HAP-1 (cell line): ENCODE measurements around the gene DAPK2.

ENCODE experiments used
- DNase-seq, 2 experiments: peaks; one replicate each; pipeline ENCODE4 v3.0.0-alpha.2; 2016 to 2020; ENCODE audit warnings: low spot score in 2 of 2
- H3K27me3 ChIP-seq: fragments of 250-450 bp; sonication (Bioruptor Pico); 2 replicates; pipeline ENCODE4 v1.5.1; 2020; ENCODE audit warnings: low read depth, mild to moderate bottlenecking, moderate library complexity
- H3K36me3 ChIP-seq: fragments of 250-450 bp; sonication (Bioruptor Pico); replicated peaks from 2 replicates; pipeline ENCODE4 v1.5.1; 2020; ENCODE audit warnings: mild to moderate bottlenecking
- H3K4me1 ChIP-seq: fragments of 250-450 bp; sonication (Bioruptor Pico); 2 replicates; pipeline ENCODE4 v1.5.1; 2020; ENCODE audit warnings: mild to moderate bottlenecking
- H3K4me3 ChIP-seq: fragments of 250-450 bp; sonication (Bioruptor Pico); 2 replicates; pipeline ENCODE4 v1.5.1; 2020; ENCODE audit warnings: mild to moderate bottlenecking, moderate library complexity
- H3K9me3 ChIP-seq: fragments of 250-450 bp; sonication (Bioruptor Pico); 2 replicates; pipeline ENCODE4 v1.5.1; 2020; ENCODE audit warnings: mild to moderate bottlenecking, moderate library complexity
- in situ Hi-C: fragments of 300-500 bp; cut with MboI; formaldehyde crosslinking; loops from 3 replicates; pipeline ENCODE4 v1.14.3; 2020; ENCODE audit warnings: low sequenced_read_pairs, inconsistent platforms, mixed read lengths

Gene DAPK2

GRCh38 chr15:63941698-63942465, 104.4 kb downstream of the DAPK2 start:
- in situ Hi-C loops = no loop called here
- Histone ChIP-seq H3K9me3 (no peaks in the 10 kb centered on the region), H3K4me1 (peaks cover 4% of the 10 kb centered on the region; the same call in 1 of the 2 replicates), H3K4me3 (no peak overlapping the region), H3K36me3 (no peaks in the 10 kb centered on the region), H3K27me3 (no peaks in the 10 kb centered on the region)
- DNase-seq = no peak

DNA sequence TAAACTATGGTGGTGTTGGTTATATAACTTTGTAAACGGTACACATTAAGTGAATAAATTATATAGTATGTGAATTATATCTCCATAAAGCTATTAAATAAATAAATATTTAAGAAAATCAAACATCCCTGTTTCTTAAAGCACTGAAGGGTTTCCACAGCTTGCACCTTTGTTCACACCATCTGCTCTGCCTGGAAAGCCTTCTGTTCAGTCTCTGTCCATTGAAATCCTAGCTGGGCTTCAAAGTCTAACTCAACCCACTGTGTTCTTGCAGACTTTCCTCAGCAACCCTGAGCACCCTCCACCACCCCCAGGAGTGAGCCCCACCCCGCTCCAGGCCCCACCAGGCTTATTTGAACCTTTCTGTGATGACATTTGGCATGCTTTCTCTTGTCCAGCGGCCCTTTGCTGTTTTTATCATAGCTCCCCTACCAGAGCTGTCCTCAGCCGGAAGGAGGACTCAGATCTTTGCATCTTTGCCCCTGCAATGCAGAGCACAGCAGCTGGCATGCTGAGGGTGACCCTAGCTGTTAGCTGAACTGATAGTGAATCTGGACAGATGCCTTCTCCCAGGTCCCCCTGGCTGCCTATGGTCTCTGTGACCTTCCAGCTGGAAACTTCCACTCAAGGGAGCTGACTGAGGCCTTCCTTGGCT, 105.2 kb downstream of the DAPK2 start:
- in situ Hi-C loops = no loop called here
- Histone ChIP-seq H3K27me3 (no peaks in the 10 kb centered on the region), H3K4me1 (peaks cover 4% of the 10 kb centered on the region; the same call in 1 of the 2 replicates), H3K9me3 (no peaks in the 10 kb centered on the region), H3K4me3 (no peak overlapping the region), H3K36me3 (no peaks in the 10 kb centered on the region)
- DNase-seq = no peak

DNA sequence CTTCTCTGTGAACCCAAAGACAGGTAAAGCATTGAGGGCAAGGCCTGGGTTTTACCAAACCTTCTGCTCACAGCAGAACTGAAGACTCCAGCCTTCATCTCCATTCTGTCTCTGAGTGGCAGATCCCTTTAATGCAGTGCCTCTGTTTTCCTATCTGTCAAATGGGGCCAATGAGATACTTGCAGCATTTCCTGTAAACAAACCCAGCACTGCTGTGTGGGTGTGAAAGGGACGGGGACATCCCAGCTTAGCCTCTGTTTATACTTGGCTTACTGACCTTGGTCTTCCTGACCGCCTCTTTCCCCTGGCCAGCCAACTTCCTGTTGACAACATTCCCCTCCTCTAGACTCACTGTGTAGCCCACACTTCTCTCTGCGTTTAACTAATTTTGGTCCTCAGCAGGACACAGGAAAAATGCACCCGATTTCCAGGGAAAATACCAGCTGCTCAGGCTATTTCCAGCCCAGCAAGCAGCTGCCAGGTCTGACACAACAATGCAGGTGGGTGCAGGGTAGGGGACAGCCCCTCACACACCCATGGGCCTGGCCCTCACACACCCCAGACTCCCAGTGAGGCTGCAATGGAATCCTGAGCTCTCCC, 106.7 kb downstream of the DAPK2 start:
- no peaks in the 10 kb centered on the region for H3K27me3 ChIP-seq
- H3K9me3 ChIP-seq = no peaks in the 10 kb centered on the region
- in situ Hi-C loops = no loop called here
- no peaks in the 10 kb centered on the region for H3K36me3 ChIP-seq
- DNase-seq = no peak
- H3K4me1 ChIP-seq = no peaks in the 10 kb centered on the region; the same call in 1 of the 2 replicates
- H3K4me3 ChIP-seq = no peak overlapping the region

GRCh38 chr15:63938486-63939061, 107.7 kb downstream of the DAPK2 start:
- Histone ChIP-seq H3K9me3 (no peaks in the 10 kb centered on the region), H3K4me1 (no peaks in the 10 kb centered on the region; the same call in 1 of the 2 replicates), H3K27me3 (no peaks in the 10 kb centered on the region), H3K36me3 (no peaks in the 10 kb centered on the region), H3K4me3 (no peak overlapping the region)
- in situ Hi-C loops = no loop called here
- no peak for DNase-seq

DNA sequence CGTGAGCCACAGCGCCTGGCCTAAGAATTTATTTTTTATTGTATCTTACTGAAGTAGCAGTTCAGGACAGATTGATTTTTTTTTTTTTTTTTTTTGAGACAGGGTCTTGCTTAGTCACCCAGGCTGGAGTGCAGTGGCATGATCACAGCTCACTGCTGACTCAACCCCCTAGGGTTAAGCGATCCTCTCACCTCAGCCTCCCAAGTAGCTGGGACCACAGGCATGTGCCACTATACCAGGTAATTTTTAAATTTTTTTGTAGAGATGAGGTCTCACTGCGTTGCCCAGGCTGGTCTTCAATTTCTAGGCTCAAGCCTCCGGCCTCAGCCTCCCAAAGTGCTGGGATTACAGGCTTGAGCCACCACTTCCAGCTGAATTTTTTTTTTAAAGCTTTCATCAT, 112.8 kb downstream of the DAPK2 start:
- in situ Hi-C loops = no loop called here
- no peaks in the 10 kb centered on the region for H3K27me3 ChIP-seq
- no peaks in the 10 kb centered on the region for H3K36me3 ChIP-seq
- no peak overlapping the region for H3K4me3 ChIP-seq
- DNase-seq = no peak
- H3K4me1 ChIP-seq = no peaks in the 10 kb centered on the region; the same call in 1 of the 2 replicates
- H3K9me3 ChIP-seq = no peaks in the 10 kb centered on the region

GRCh38 chr15:63931556-63931955, 114.7 kb downstream of the DAPK2 start:
- peak in 1 of 2 experiments; percentile 6 for DNase-seq
- no peaks in the 10 kb centered on the region; the same call in 1 of the 2 replicates for H3K4me1 ChIP-seq
- no peak overlapping the region for H3K4me3 ChIP-seq
- H3K9me3 ChIP-seq = no peaks in the 10 kb centered on the region
- H3K36me3 ChIP-seq = no peaks in the 10 kb centered on the region
- no peaks in the 10 kb centered on the region for H3K27me3 ChIP-seq
- in situ Hi-C loops = no loop called here

DNA sequence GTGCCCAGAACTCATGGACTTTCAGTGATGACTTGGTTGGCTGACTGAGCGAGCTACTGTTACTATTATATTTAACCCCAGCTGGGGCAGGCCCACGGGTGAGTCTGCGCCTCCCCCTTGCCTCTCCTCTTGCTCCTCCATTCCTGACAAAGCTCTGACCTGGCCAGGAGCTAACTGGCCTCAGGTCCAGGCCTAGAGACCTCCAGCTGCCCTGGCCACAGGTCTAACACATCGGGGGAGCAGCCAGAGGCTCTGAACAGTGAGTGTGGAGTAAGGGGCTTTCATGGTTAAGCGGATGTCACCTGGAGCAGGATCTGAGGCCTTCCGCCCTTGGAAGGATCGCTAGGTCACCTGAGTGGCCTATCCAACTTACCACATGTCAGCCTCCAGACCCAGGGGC, 116.3 kb downstream of the DAPK2 start:
- Histone ChIP-seq H3K4me1 (no peaks in the 10 kb centered on the region), H3K9me3 (no peaks in the 10 kb centered on the region), H3K36me3 (no peaks in the 10 kb centered on the region), H3K27me3 (no peaks in the 10 kb centered on the region), H3K4me3 (no peak overlapping the region)
- DNase-seq = no peak
- in situ Hi-C loops = no loop called here

DNA sequence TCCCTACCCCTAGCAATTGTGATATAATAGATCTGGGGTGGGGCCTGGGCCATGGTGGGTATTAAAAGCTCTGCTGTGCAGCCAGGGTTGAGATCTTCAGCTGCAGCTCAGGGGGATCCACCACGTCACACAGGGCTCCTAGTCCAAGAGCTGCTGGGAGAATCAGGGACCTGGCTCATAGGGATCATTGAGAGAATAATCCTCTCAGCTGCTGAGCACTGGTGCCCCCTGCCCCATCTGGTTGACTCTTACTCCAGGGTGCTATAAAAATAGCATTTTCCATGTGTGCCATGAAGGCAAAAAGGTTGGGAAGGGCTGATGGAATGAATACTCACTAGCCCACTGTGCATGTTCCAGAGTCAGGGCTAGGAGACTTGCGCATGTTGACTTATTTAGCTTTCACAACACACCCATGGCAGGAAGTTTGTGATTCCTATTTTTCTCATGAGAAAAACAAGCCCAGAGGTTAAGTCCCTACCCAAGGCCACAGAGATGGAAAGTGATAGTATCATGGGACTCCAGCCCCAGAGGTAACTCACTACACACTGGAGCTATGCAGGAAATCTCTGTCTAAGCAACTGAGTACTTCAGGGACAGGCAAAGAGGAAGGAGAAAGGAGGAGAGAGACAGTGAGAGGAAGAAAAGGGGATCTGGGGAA, 118.0 kb downstream of the DAPK2 start:
- H3K9me3 ChIP-seq = no peaks in the 10 kb centered on the region
- no peaks in the 10 kb centered on the region for H3K4me1 ChIP-seq
- no peaks in the 10 kb centered on the region for H3K36me3 ChIP-seq
- no peaks in the 10 kb centered on the region for H3K27me3 ChIP-seq
- no peak overlapping the region for H3K4me3 ChIP-seq
- DNase-seq = no peak
- in situ Hi-C loops = no loop called here

- no peak for DNase-seq
- in situ Hi-C loops = no loop called here
Observed at GRCh38 chr15:63923993-63924950, 122.0 kb downstream of the DAPK2 start.

GRCh38 chr15:63922916-63923315, 123.4 kb downstream of the DAPK2 start:
- Histone ChIP-seq H3K9me3 (no peaks in the 10 kb centered on the region), H3K27me3 (no peaks in the 10 kb centered on the region), H3K4me3 (no peak overlapping the region), H3K4me1 (no peaks in the 10 kb centered on the region), H3K36me3 (no peaks in the 10 kb centered on the region)
- no peak for DNase-seq
- in situ Hi-C loops = no loop called here

More at GRCh38 chr15:63923993-63924950, 122.0 kb downstream of the DAPK2 start:
- no peaks in the 10 kb centered on the region for H3K9me3 ChIP-seq
- no peaks in the 10 kb centered on the region for H3K4me1 ChIP-seq
- no peak overlapping the region for H3K4me3 ChIP-seq
- H3K27me3 ChIP-seq = no peaks in the 10 kb centered on the region
- H3K36me3 ChIP-seq = no peaks in the 10 kb centered on the region

GRCh38 chr15:63922261-63922904, 123.9 kb downstream of the DAPK2 start:
- no peaks in the 10 kb centered on the region for H3K27me3 ChIP-seq
- no peaks in the 10 kb centered on the region for H3K4me1 ChIP-seq
- H3K9me3 ChIP-seq = no peaks in the 10 kb centered on the region
- no peak for DNase-seq
- H3K36me3 ChIP-seq = no peaks in the 10 kb centered on the region
- in situ Hi-C loops = no loop called here
- H3K4me3 ChIP-seq = no peak overlapping the region

DNA sequence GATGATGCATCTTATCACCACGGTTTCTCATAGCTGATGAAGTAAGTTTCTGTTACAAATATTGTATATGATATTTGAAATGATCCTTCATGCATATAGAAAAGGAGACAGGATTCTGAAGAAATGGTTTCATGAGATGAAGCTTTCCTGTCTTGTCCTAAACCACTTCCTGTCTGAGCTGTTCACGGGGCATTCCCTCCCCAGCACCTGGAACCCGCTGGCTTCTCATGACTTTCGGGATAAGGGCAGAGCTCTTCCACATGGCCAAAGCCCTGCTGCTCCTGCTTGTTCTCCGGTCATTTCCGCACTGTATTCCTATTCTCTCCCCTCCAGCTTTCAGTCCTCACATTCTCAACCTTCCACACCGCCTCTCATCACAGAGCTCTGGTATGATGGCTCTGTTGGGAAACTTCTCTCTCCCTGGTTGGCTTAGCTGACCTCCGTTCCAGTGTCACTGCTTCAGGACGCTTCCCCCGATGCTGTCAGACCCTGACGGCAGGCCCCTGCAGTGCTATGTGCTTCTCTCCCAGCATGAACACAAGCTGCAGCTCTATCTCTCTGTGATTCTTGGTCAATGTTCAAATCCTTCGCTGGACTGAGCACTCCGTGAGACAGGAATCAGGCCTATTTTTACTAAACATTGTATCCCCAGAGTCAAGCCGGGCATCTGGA, 125.6 kb downstream of the DAPK2 start:
- Histone ChIP-seq H3K9me3 (no peaks in the 10 kb centered on the region), H3K4me1 (no peaks in the 10 kb centered on the region), H3K4me3 (no peak overlapping the region), H3K36me3 (no peaks in the 10 kb centered on the region), H3K27me3 (no peaks in the 10 kb centered on the region)
- DNase-seq = no peak
- in situ Hi-C loops = no loop called here
